GM23248 (cell line): Measurements from ENCODE around the gene MYPN. TPM values are rescaled to one million over a fixed set of nuclear protein-coding genes. Genes with fewer than 3 reads are reported as not detected.

Experiments used
- DNase-seq: peaks from one replicate; pipeline ENCODE4 v3.0.0-alpha.2; 2015
- H2AFZ ChIP-seq: fragments of 200-600 bp; sonication (generic); 2 replicates; pipeline ENCODE4 v1.6.1; 2016; ENCODE audit warnings: antibody characterized with exemption
- H3F3A ChIP-seq: fragments of 200-600 bp; sonication (generic); 2 replicates; pipeline ENCODE4 v1.6.1; 2016; ENCODE audit warnings: mild to moderate bottlenecking, antibody characterized with exemption, mixed run types; ENCODE audit not compliant: insufficient read depth
- H3K27ac ChIP-seq: fragments of 200-600 bp; sonication (generic); 2 replicates; pipeline ENCODE4 v1.5.1; 2016; ENCODE audit warnings: mild to moderate bottlenecking
- H3K27me3 ChIP-seq: fragments of 200-600 bp; sonication (generic); replicated peaks from 2 replicates; pipeline ENCODE4 v1.6.1; 2016; ENCODE audit warnings: mild to moderate bottlenecking; ENCODE audit not compliant: insufficient read depth
- H3K36me3 ChIP-seq: fragments of 200-600 bp; sonication (generic); 2 replicates; pipeline ENCODE4 v1.6.1; 2016; ENCODE audit warnings: low read depth, mild to moderate bottlenecking
- H3K4me1 ChIP-seq: fragments of 200-600 bp; sonication (generic); 2 replicates; pipeline ENCODE4 v1.6.1; 2016; ENCODE audit warnings: mild to moderate bottlenecking; ENCODE audit not compliant: insufficient read depth
- H3K4me2 ChIP-seq: fragments of 200-600 bp; sonication (generic); one replicate; pipeline ENCODE4 v1.6.1; 2016; ENCODE audit warnings: mild to moderate bottlenecking; ENCODE audit not compliant: unreplicated experiment
- H3K4me3 ChIP-seq: fragments of 200-600 bp; sonication (generic); 2 replicates; pipeline ENCODE4 v1.5.1; 2016; ENCODE audit warnings: mild to moderate bottlenecking
- H3K79me2 ChIP-seq: fragments of 200-600 bp; sonication (generic); 2 replicates; pipeline ENCODE4 v1.6.1; 2016; ENCODE audit warnings: mild to moderate bottlenecking; ENCODE audit not compliant: insufficient read depth
- H3K9ac ChIP-seq: fragments of 200-600 bp; sonication (generic); 2 replicates; pipeline ENCODE4 v1.6.1; 2016; ENCODE audit warnings: mild to moderate bottlenecking
- H3K9me2 ChIP-seq: fragments of 200-600 bp; sonication (generic); 2 replicates; pipeline ENCODE4 v1.6.1; 2016; ENCODE audit warnings: mixed run types, mild to moderate bottlenecking, moderate library complexity; ENCODE audit not compliant: insufficient read depth
- H3K9me3 ChIP-seq: fragments of 200-600 bp; sonication (generic); one replicate; pipeline ENCODE4 v1.6.1; 2017; ENCODE audit warnings: low read depth
- H4K20me1 ChIP-seq: fragments of 200-600 bp; sonication (generic); 2 replicates; pipeline ENCODE4 v1.6.0; 2016; ENCODE audit not compliant: insufficient read depth
- EZH2 ChIP-seq: fragments of 200-600 bp; sonication (generic); IDR thresholded peaks from 2 replicates; pipeline ENCODE4 v1.6.1; 2018; ENCODE audit warnings: antibody characterized with exemption, mild to moderate bottlenecking; ENCODE audit not compliant: insufficient read depth, poor library complexity, severe bottlenecking
- EZH2phosphoT487 ChIP-seq: fragments of 200-600 bp; sonication (generic); IDR thresholded peaks from 2 replicates; pipeline ENCODE4 v1.6.1; 2018; ENCODE audit warnings: antibody characterized with exemption, moderate library complexity, mild to moderate bottlenecking, low read depth; ENCODE audit not compliant: insufficient read depth
- WGBS, 2 experiments: methylation state at CpG; one replicate each; pipeline ENCODE4 v1.1.6; 2015 to 2017; ENCODE audit warnings: low lambda C conversion rate in 2 of 2, low coverage in 1 of 2; ENCODE audit errors: missing lambda C conversion rate in 2 of 2; 5-methylcytosine and 5-hydroxymethylcytosine counted together
- in situ Hi-C: fragments of 300-500 bp; cut with MboI; formaldehyde crosslinking; loops from 2 replicates; pipeline ENCODE4 v1.15.0; 2020
- polyA plus RNA-seq: library from polyadenylated mRNA; unstranded; fragments of >200 nt; fragmentation: Nextera tagmentation; extraction: Ambion mirVana; gene quantifications from 2 replicates; pipeline ENCODE4 v1.2.1, GENCODE V29; 2016
- total RNA-seq: library from RNA; depleted of rRNA; stranded (reverse); fragments of >200 nt; shearing (Covaris generic); gene quantifications from 2 replicates; pipeline ENCODE4 v1.2.3, GENCODE V29; 2014

Gene MYPN
- total and polyA plus RNA-seq, 2 experiments from 2014 or later: 9.2 to 14.5 TPM

- Histone ChIP-seq H2AFZ (peak overlapping the region; percentile 56), H3K79me2 (peaks cover 5% of the 10 kb centered on the region; the same call in 1 of the 2 replicates), H3K9ac (peak overlapping the region; percentile 51), H3K4me2 (peak overlapping the region; percentile 56), H3F3A (peaks cover 39% of the 10 kb centered on the region), H3K4me3 (peak overlapping the region; percentile 12; the same call in 1 of the 2 replicates), H3K27ac (peak overlapping the region; percentile 58), H3K4me1 (peaks cover 50% of the 10 kb centered on the region), H3K27me3 (no peaks in the 10 kb centered on the region), H3K9me3 (no peaks in the 10 kb centered on the region), H3K9me2 (no peaks in the 10 kb centered on the region), H4K20me1 (no peaks in the 10 kb centered on the region), H3K36me3 (no peaks in the 10 kb centered on the region)
- WGBS, 2 experiments: 6 to 12% methylated on average over 1 of the region's 1 CpG
- in situ Hi-C loops: loop anchor here (10.0 kb wide), 1 partner anchor 222 kb away; no protein-coding TSS in a partner anchor
- TF ChIP-seq EZH2: no peak
- no peak for TF ChIP-seq EZH2phosphoT487
- DNase-seq: peak; percentile 72
These were observed 26.4 kb upstream of the MYPN start for GRCh38 chr10:68082872-68083271.

GRCh38 chr10:68083953-68084352 is 25.3 kb upstream of the MYPN start:
- no peak overlapping the region for H3K4me3 ChIP-seq
- no peaks in the 10 kb centered on the region for H4K20me1 ChIP-seq
- TF ChIP-seq EZH2phosphoT487 (no peak), EZH2 (no peak)
- no peaks in the 10 kb centered on the region for H3K36me3 ChIP-seq
- H3F3A ChIP-seq: peaks cover 39% of the 10 kb centered on the region
- H3K4me2 ChIP-seq: peak overlapping the region; percentile 56
- DNase-seq: no peak
- H3K9me3 ChIP-seq: no peaks in the 10 kb centered on the region
- WGBS, 2 experiments: 0 to 5% methylated on average over 1 of the region's 1 CpG
- no peaks in the 10 kb centered on the region for H3K27me3 ChIP-seq
- peaks cover 5% of the 10 kb centered on the region; the same call in 1 of the 2 replicates for H3K79me2 ChIP-seq
- H3K9ac ChIP-seq: peak overlapping the region; percentile 51
- H3K9me2 ChIP-seq: no peaks in the 10 kb centered on the region
- peak overlapping the region; percentile 58 for H3K27ac ChIP-seq
- H3K4me1 ChIP-seq: peaks cover 61% of the 10 kb centered on the region
- in situ Hi-C loops: loop anchor here (10.0 kb wide), 1 partner anchor 221 kb away; no protein-coding TSS in a partner anchor
- peak overlapping the region; percentile 56 for H2AFZ ChIP-seq

GRCh38 chr10:68084469-68084868 is 24.8 kb upstream of the MYPN start:
- H3K79me2 ChIP-seq: peaks cover 5% of the 10 kb centered on the region; the same call in 1 of the 2 replicates
- no peaks in the 10 kb centered on the region for H3K9me2 ChIP-seq
- H3K9ac ChIP-seq: peak overlapping the region; percentile 51
- peak overlapping the region; percentile 56 for H3K4me2 ChIP-seq
- TF ChIP-seq EZH2 (no peak), EZH2phosphoT487 (no peak)
- peaks cover 62% of the 10 kb centered on the region for H3K4me1 ChIP-seq
- DNase-seq: no peak
- peak overlapping the region; percentile 56 for H2AFZ ChIP-seq
- no peaks in the 10 kb centered on the region for H4K20me1 ChIP-seq
- no peaks in the 10 kb centered on the region for H3K9me3 ChIP-seq
- H3K27me3 ChIP-seq: no peaks in the 10 kb centered on the region
- in situ Hi-C loops: loop anchor here (10.0 kb wide), 1 partner anchor 220 kb away; no protein-coding TSS in a partner anchor
- H3K27ac ChIP-seq: peak overlapping the region; percentile 58
- WGBS, 2 experiments: 76% methylated on average over 4 of the region's 4 CpGs
- peaks cover 39% of the 10 kb centered on the region for H3F3A ChIP-seq
- no peaks in the 10 kb centered on the region for H3K36me3 ChIP-seq
- no peak overlapping the region for H3K4me3 ChIP-seq

GRCh38 chr10:68086011-68086410 is 23.3 kb upstream of the MYPN start:
- Histone ChIP-seq H3K36me3 (no peaks in the 10 kb centered on the region), H3K4me3 (no peak overlapping the region), H3K4me1 (peaks cover 62% of the 10 kb centered on the region), H3K27me3 (no peaks in the 10 kb centered on the region), H3K4me2 (peak overlapping the region; percentile 17), H3K9me2 (no peaks in the 10 kb centered on the region), H3F3A (peaks cover 39% of the 10 kb centered on the region), H3K27ac (peak overlapping the region; percentile 54), H3K9ac (no peak overlapping the region), H4K20me1 (no peaks in the 10 kb centered on the region), H3K79me2 (peaks cover 5% of the 10 kb centered on the region; the same call in 1 of the 2 replicates), H2AFZ (peak overlapping the region; percentile 63), H3K9me3 (no peaks in the 10 kb centered on the region)
- TF ChIP-seq EZH2 (no peak), EZH2phosphoT487 (no peak)
- 36 to 46% methylated on average over 2 of the region's 2 CpGs for WGBS, 2 experiments
- in situ Hi-C loops: loop anchor here (10.0 kb wide), 1 partner anchor 219 kb away; no protein-coding TSS in a partner anchor
- DNase-seq: peak; percentile 46
